Activated CD4-positive, alpha-beta T cell treated with anti-CD3 and anti-CD28 coated beads for 36 hours (primary cell): ENCODE data around the gene GLT8D1. TPM values are rescaled to one million over a fixed set of nuclear protein-coding genes. Genes with fewer than 3 reads are reported as not detected.
"Not testable (repeated sequence)": the region's sequence is repeated elsewhere in the genome, so short reads cannot be mapped to it uniquely, and the experiment has no call there.

ENCODE experiments used
- ATAC-seq: fragments of 200-7000 bp; cut with Tn5 transposase; one replicate; pipeline ENCODE4 v1.10.0; 2021; ENCODE audit warnings: mild to moderate bottlenecking, moderate library complexity
- CTCF ChIA-PET: fragments of 350-600 bp; sonication (Branson Sonifier 250); formaldehyde crosslinking; loops from one replicate; lab custom pipeline; 2021; ENCODE audit warnings: antibody characterized with exemption; lab: Charles Lee
- POLR2A ChIA-PET: fragments of 350-600 bp; sonication (Branson Sonifier 250); formaldehyde crosslinking; loops from one replicate; lab custom pipeline; 2021; ENCODE audit warnings: antibody characterized with exemption, inconsistent platforms; lab: Charles Lee
- DNase-seq: peaks from one replicate; pipeline ENCODE4 v3.0.0-alpha.2; 2020
- H3K27ac Mint-ChIP-seq: one replicate; pipeline ENCODE4 v1.8.0; 2021; ENCODE audit warnings: mixed read lengths
- H3K27me3 Mint-ChIP-seq: one replicate; pipeline ENCODE4 v1.8.0; 2021; ENCODE audit warnings: mixed read lengths
- H3K36me3 Mint-ChIP-seq: one replicate; pipeline ENCODE4 v1.8.0; 2021; ENCODE audit warnings: low read depth, mixed read lengths
- H3K4me1 Mint-ChIP-seq: one replicate; pipeline ENCODE4 v1.8.0; 2021; ENCODE audit warnings: mixed read lengths
- H3K4me3 Mint-ChIP-seq: one replicate; pipeline ENCODE4 v1.8.0; 2021; ENCODE audit warnings: mild to moderate bottlenecking, moderate library complexity, mixed read lengths
- H3K9me3 Mint-ChIP-seq: one replicate; pipeline ENCODE4 v1.8.0; 2021; ENCODE audit warnings: low read depth, mixed read lengths
- intact Hi-C, 2 experiments: fragments of 100-400 bp; cut with DNase I in 1 of 2; cut with micrococcal nuclease in 1 of 2; formaldehyde crosslinking; loops; one replicate each; pipeline versions ENCODE4 v1.14.2 to v1.15.1; 2022 to 2024; cut with DNase I, micrococcal nuclease
- total RNA-seq, 2 experiments: library from RNA; stranded (reverse); gene quantifications; one replicate each; pipeline ENCODE4 v1.2.3, GENCODE V29; 2021

Gene GLT8D1
- total RNA-seq, 2 experiments from 2014 or later, result 35.2 to 38.0 TPM

DNA sequence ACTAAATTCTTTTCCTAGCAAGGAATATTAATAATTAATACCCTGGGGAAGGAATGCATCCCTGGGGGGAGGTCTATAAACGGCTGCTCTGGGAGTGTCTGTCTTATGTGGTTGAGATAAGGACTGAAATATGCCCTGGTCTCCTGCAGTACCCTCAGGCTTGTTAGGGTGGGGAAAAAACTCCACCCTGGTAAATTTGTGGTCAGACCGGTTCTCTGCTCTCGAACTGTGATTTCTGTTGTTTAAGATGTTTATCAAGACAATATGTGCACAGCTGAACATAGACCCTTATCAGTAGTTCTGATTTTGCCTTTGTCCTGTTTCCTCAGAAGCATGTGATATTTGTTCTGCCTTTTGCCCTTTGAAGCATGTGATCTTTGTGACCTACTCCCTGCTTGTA lies 23.2 kb upstream of the GLT8D1 start:
- peaks cover 50% of the 10 kb centered on the region for H3K36me3 Mint-ChIP-seq
- H3K27ac Mint-ChIP-seq, DNase-seq, intact Hi-C loops, CTCF ChIA-PET, H3K4me1 Mint-ChIP-seq, ATAC-seq, POLR2A ChIA-PET, H3K27me3 Mint-ChIP-seq, H3K4me3 Mint-ChIP-seq: not testable (repeated sequence)
- peaks cover 21% of the 10 kb centered on the region for H3K9me3 Mint-ChIP-seq

DNA sequence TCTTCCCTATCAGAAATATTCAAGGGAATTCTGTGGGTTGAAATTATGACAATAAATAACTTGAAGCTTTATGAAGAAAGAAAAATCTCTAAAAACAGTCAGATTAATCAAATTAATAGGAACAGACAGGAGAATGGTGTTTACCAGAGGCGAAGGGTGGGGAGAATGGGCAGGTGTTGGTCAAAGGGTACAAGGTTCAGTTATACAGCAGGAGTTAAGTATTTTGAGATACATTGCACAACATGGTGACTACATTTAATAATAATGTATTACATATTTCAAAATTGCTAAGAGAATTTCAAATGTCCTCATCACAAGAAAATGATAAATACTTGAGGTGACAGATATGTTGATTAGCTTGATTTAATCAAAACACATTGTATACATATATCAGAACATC lies 18.9 kb upstream of the GLT8D1 start:
- CTCF ChIA-PET, result interaction anchor here (0.8 kb wide), 1 partner anchor 17 kb away, joined by 3 read pairs; no protein-coding TSS in a partner anchor
- H3K36me3 Mint-ChIP-seq, result peaks cover 19% of the 10 kb centered on the region
- H3K9me3 Mint-ChIP-seq, result peaks cover 7% of the 10 kb centered on the region
- no peaks in the 10 kb centered on the region for H3K27me3 Mint-ChIP-seq
- H3K4me3 Mint-ChIP-seq, result no peak overlapping the region
- H3K4me1 Mint-ChIP-seq, result peaks cover 26% of the 10 kb centered on the region
- ATAC-seq (no peak), DNase-seq (no peak)
- H3K27ac Mint-ChIP-seq, result no peak overlapping the region
- POLR2A ChIA-PET, result no interaction called here
- intact Hi-C loops, result no loop called here

DNA sequence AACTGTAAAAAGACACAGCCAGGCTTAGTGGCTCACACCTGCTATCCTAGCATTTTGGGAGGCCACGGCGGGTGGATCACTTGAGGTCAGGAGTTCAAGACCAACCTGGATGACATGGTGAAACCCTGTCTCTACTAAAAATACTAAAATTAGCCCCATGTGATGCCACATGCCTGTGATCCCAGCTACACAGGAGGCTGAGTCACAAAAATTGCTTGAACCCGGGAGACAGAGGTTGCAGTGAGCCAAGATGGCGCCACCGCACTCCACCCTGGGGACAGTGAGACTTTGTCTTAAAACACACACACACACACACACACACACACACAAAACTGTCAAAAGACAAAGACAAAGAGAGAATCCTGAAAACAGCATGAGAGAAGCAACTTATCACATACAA lies 18.3 kb upstream of the GLT8D1 start:
- ChIA-PET CTCF (interaction anchor here (0.6 to 0.8 kb wide), 2 partner anchors 56 to 158 kb away, joined by 3 read pairs; no protein-coding TSS in a partner anchor), POLR2A (no interaction called here)
- peaks cover 17% of the 10 kb centered on the region for H3K36me3 Mint-ChIP-seq

DNA sequence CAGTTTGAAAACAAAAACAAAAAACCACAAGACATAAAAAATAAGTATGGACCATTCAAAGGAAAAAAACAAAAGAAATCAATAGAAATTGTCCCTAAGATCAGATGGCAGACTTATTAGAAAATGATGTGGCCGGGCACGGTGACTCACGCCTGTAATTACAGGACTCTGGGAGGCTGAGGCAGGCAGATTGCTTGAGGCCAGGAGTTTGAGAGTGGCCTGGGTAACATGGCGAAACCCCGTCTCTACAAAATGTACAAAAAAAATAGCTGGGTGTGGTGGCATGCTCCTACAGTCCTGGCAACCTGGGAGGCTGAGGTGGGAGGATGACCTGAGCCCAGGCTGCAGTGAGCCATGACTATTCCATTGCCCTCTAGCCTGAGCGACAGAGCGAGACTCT lies 16.9 kb upstream of the GLT8D1 start:
- Mint-ChIP-seq H3K4me3 (no peak overlapping the region), H3K27me3 (no peaks in the 10 kb centered on the region), H3K27ac (no peak overlapping the region), H3K9me3 (peaks cover 2% of the 10 kb centered on the region), H3K4me1 (peaks cover 26% of the 10 kb centered on the region), H3K36me3 (peaks cover 17% of the 10 kb centered on the region)
- ATAC-seq (no peak), DNase-seq (no peak)
- intact Hi-C loops, result no loop called here
- ChIA-PET CTCF (no interaction called here), POLR2A (no interaction called here)

More for the DNA sequence above, 18.3 kb upstream of the GLT8D1 start:
- Mint-ChIP-seq H3K27ac (no peak overlapping the region), H3K4me1 (peaks cover 26% of the 10 kb centered on the region), H3K4me3 (no peak overlapping the region), H3K9me3 (peaks cover 5% of the 10 kb centered on the region), H3K27me3 (no peaks in the 10 kb centered on the region)
- ATAC-seq (no peak), DNase-seq (no peak)
- intact Hi-C loops, result no loop called here

GRCh38 chr3:52721730-52722008 lies 16.1 kb upstream of the GLT8D1 start:
- intact Hi-C loops, result no loop called here
- ChIA-PET CTCF (no interaction called here), POLR2A (no interaction called here)
- Mint-ChIP-seq H3K36me3 (peaks cover 15% of the 10 kb centered on the region), H3K4me1 (peaks cover 26% of the 10 kb centered on the region), H3K27ac (no peak overlapping the region), H3K9me3 (peaks cover 2% of the 10 kb centered on the region), H3K27me3 (no peaks in the 10 kb centered on the region), H3K4me3 (no peak overlapping the region)
- no peak for DNase-seq
- ATAC-seq, result no peak

DNA sequence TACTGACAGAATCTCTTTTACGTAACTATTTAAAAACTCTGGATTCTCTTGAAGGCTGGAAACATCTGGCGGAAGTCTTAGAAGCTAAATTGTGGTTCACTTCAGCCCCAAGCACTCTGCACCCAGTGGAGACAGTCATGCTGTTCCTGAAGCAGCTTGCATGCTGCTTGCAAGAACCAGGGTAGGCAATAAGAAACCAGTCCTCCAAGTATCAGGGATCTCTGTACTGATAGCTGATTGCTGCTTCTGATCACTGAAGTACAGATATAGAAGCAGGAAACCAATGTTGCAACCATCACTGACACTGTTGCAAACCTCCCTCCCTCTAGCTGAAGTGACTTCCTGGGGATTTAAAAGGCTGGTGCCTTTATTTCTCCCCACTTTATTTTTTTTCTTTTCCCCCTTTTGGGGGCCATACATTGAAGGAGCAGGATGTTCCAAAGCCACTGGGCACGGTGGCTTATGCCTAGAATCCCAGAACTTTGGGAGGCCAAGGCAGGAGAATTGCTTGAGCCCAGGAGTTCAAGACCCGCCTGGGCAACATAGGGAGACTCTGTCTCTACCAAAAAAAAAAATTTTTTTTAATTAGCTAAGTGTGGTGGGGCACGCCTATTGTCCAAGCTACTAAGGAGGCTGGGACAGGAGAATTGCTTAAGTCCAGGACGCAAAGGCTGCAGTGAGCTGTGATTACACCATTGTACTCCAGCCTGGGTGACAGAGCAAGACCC lies 15.6 kb upstream of the GLT8D1 start:
- Mint-ChIP-seq H3K27ac (peak overlapping the region; percentile 66), H3K36me3 (peaks cover 15% of the 10 kb centered on the region), H3K27me3 (no peaks in the 10 kb centered on the region), H3K4me3 (no peak overlapping the region), H3K4me1 (peaks cover 26% of the 10 kb centered on the region), H3K9me3 (peaks cover 2% of the 10 kb centered on the region)
- ATAC-seq (peak; percentile 74), DNase-seq (peak; percentile 28)
- intact Hi-C loops, result no loop called here
- POLR2A ChIA-PET, result no interaction called here
- CTCF ChIA-PET, result interaction anchor here (0.5 to 0.6 kb wide), 3 partner anchors 16 to 388 kb away, joined by 3 read pairs; no protein-coding TSS in a partner anchor

- intact Hi-C loops, result no loop called here
- Mint-ChIP-seq H3K4me3 (no peak overlapping the region), H3K36me3 (peaks cover 15% of the 10 kb centered on the region), H3K27me3 (no peaks in the 10 kb centered on the region), H3K9me3 (peaks cover 2% of the 10 kb centered on the region), H3K4me1 (peaks cover 26% of the 10 kb centered on the region), H3K27ac (no peak overlapping the region)
- ATAC-seq (no peak), DNase-seq (no peak)
- POLR2A ChIA-PET, result no interaction called here
- CTCF ChIA-PET, result interaction anchor here (0.6 to 1.1 kb wide), 2 partner anchors 10 to 97 kb away, joined by 3 read pairs; no protein-coding TSS in a partner anchor
Measured at GRCh38 chr3:52719618-52720017, 14.0 kb upstream of the GLT8D1 start.

DNA sequence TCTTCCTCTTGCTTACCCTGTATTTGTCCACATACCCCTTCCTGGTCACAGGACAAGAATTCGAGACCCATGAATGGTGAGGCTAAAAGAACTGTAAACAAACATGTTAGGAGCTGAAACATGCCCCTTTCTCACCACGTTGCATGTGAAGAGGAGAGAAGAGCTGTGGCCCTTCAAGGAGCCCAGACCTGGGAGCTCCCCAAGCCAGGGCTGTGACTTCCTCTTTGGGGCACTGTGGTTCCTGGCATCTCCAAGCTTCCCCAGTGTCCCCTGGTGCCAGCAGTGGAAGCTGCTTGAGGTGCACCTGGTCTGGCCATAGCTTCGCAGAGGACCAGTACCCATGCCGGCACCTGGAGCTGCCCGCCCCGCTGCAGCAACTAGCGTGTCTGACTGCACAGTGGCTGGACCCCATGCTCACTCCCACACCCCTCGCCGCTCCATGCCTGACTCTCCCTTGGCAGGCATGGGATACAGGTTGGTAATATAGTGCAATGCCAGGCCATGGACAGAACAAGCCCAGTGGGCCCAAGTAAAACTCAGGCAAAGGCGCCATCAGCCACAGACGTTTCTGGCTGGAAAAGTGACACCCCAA lies 10.2 kb upstream of the GLT8D1 start:
- Mint-ChIP-seq H3K27me3 (no peaks in the 10 kb centered on the region), H3K4me3 (no peak overlapping the region), H3K9me3 (peaks cover 2% of the 10 kb centered on the region), H3K4me1 (peaks cover 11% of the 10 kb centered on the region), H3K27ac (no peak overlapping the region), H3K36me3 (peaks cover 20% of the 10 kb centered on the region)
- DNase-seq (no peak), ATAC-seq (no peak)
- intact Hi-C loops, result no loop called here
- CTCF ChIA-PET, result interaction anchor here (0.5 to 1.1 kb wide), 4 partner anchors 9 to 267 kb away, joined by 3 to 5 read pairs (median 4); no protein-coding TSS in a partner anchor
- POLR2A ChIA-PET, result no interaction called here

- ChIA-PET POLR2A (no interaction called here), CTCF (interaction anchor here (1.1 kb wide), 1 partner anchor 84 kb away, joined by 5 read pairs; no protein-coding TSS in a partner anchor)
- H3K36me3 Mint-ChIP-seq, result peaks cover 17% of the 10 kb centered on the region
- H3K4me1 Mint-ChIP-seq, result peaks cover under 1% of the 10 kb centered on the region
- intact Hi-C loops, result no loop called here
- no peaks in the 10 kb centered on the region for H3K27me3 Mint-ChIP-seq
- peaks cover under 1% of the 10 kb centered on the region for H3K9me3 Mint-ChIP-seq
- ATAC-seq (no peak), DNase-seq (no peak)
- no peak overlapping the region for H3K4me3 Mint-ChIP-seq
- H3K27ac Mint-ChIP-seq, result no peak overlapping the region
Measured at GRCh38 chr3:52714335-52715302, 9.0 kb upstream of the GLT8D1 start.

DNA sequence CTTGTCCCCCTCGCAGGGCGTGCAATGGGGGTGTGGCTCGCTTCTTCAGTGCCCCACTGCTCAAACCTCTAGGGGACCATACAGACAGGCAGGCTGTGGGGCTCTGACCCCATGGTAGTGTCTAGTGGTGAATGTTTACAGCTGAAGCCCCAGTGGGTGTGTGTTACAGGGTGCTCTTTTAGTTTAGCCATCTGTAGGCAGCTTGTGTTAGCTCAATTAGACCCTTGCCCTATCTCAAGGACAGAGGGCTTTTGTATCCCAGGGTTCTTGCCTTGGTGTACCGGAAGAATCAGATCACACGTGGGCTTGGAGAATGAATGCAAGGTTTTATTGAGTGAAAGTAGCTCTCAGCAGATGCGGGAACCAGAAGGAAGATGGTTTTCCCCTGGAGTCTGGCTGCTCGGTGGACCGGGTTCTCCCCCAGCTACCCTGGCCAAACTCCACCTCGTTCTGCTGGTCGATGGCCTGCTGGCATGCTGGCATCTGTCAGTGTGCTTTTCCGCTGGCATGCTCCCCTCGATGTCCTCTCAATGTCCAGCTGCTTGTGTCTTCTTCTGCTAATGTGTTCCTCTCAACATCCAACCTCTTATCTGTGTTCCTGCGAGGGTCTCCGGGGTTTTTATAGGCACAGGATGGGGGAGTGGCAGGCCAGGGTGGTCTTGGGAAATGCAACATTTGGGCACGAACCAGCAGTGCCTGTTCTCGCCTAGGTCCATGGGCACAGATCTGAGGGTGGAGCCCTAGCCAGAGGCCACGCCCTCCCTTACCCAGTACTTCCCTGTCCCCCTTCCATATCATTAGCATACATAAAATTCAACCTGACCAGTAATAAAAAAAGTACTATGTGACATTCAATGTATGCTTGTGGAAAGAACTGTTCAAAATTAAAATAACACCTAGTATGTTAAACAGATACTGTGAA lies 7.0 kb upstream of the GLT8D1 start:
- no peaks in the 10 kb centered on the region for H3K9me3 Mint-ChIP-seq
- POLR2A ChIA-PET, result interaction anchor here (0.6 kb wide), 1 partner anchor 539 kb away, joined by 4 read pairs; no protein-coding TSS in a partner anchor
- intact Hi-C loops, result no loop called here

More for the DNA sequence above, 7.0 kb upstream of the GLT8D1 start:
- no peak overlapping the region for H3K27ac Mint-ChIP-seq
- H3K36me3 Mint-ChIP-seq, result peaks cover 21% of the 10 kb centered on the region
- ATAC-seq (no peak), DNase-seq (no peak)
- H3K4me3 Mint-ChIP-seq, result no peak overlapping the region
- peaks cover 7% of the 10 kb centered on the region for H3K4me1 Mint-ChIP-seq
- H3K27me3 Mint-ChIP-seq, result no peaks in the 10 kb centered on the region
- CTCF ChIA-PET, result no interaction called here
